ENCODE results near the gene DUSP11. TPM values are rescaled to one million over a fixed set of nuclear protein-coding genes. Genes with fewer than 3 reads are reported as not detected.

The DUSP11 gene
- total RNA-seq, 2 experiments from 2014 or later: 25.0 to 40.9 TPM

DNA sequence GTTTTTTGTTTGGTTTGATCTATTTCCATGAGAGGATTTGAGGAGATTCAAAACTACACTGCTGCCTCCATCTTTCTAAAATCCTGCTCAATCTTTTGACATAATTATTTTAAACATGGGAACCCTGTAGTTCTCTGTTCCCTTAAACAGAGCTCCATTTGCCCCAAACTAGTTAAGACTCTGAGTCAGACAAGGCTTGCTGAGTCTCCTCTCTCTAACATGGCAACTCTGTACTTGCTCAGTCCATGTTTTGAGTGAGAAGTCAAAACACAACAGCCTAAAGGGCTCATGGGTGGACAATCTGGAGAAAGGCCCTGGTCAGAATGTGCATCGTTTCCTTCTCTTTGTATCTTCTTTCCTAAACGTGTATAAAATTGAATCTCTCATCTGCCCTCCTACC lies 41.8 kb upstream of the DUSP11 start:
- ChIA-PET POLR2A (interaction anchor here (0.6 kb wide), 1 partner anchor 94 kb away, joined by 4 read pairs; no protein-coding TSS in a partner anchor), CTCF (ENCODE audit: unreplicated experiment) (interaction anchor here (0.6 to 1.0 kb wide), 2 partner anchors 288 to 570 kb away, joined by 3 to 4 read pairs; no protein-coding TSS in a partner anchor)
- peak overlapping the region; percentile 53 for H3K4me2 ChIP-seq (ENCODE audit: low read length)
- no peaks in the 10 kb centered on the region for H3K79me2 ChIP-seq (ENCODE audit: insufficient read depth, low read depth, low read length)
- no peaks in the 10 kb centered on the region for H3K36me3 ChIP-seq (ENCODE audit: insufficient read depth, low read length)
- BruUV-seq (replicated peaks): no TSS peak
- no peak for DNase-seq (ENCODE audit: low spot score)
- intact Hi-C loops (cut with micrococcal nuclease; ENCODE audit: unreplicated experiment): no loop called here
- H3K27ac ChIP-seq (ENCODE audit: low read depth, low read length, poor library complexity, severe bottlenecking): no peak overlapping the region
- H2AFZ ChIP-seq (ENCODE audit: low read length): peak overlapping the region; percentile 50; the same call in 1 of the 2 replicates
- H4K20me1 ChIP-seq (ENCODE audit: insufficient read depth, low read length): no peaks in the 10 kb centered on the region
- no peak for TF ChIP-seq EZH2phosphoT487 (IDR thresholded peaks at IDR 0.05; ENCODE audit: borderline replicate concordance, low read depth, low read length)
- H3K4me1 ChIP-seq (ENCODE audit: insufficient read depth, low read length, poor library complexity, severe bottlenecking): peaks cover 16% of the 10 kb centered on the region
- H3K9me3 ChIP-seq (ENCODE audit: low read length): no peaks in the 10 kb centered on the region
- no peak overlapping the region for H3K4me3 ChIP-seq (ENCODE audit: low read depth, low read length, poor library complexity, severe bottlenecking)
- H3K9me2 ChIP-seq (ENCODE audit: insufficient read depth, low read length): no peaks in the 10 kb centered on the region

GRCh38 chr2:73821227-73821626 lies 41.3 kb upstream of the DUSP11 start:
- Histone ChIP-seq H3K4me2 (ENCODE audit: low read length) (no peak overlapping the region), H3K4me1 (ENCODE audit: insufficient read depth, low read length, poor library complexity, severe bottlenecking) (peaks cover 16% of the 10 kb centered on the region), H3K36me3 (ENCODE audit: insufficient read depth, low read length) (no peaks in the 10 kb centered on the region), H2AFZ (ENCODE audit: low read length) (peak overlapping the region; percentile 50; the same call in 1 of the 2 replicates), H3K9me3 (ENCODE audit: low read length) (no peaks in the 10 kb centered on the region), H3K9me2 (ENCODE audit: insufficient read depth, low read length) (no peaks in the 10 kb centered on the region), H3K27ac (ENCODE audit: low read depth, low read length, poor library complexity, severe bottlenecking) (no peak overlapping the region), H3K4me3 (ENCODE audit: low read depth, low read length, poor library complexity, severe bottlenecking) (no peak overlapping the region), H4K20me1 (ENCODE audit: insufficient read depth, low read length) (no peaks in the 10 kb centered on the region), H3K79me2 (ENCODE audit: insufficient read depth, low read depth, low read length) (no peaks in the 10 kb centered on the region)
- POLR2A ChIA-PET: interaction anchor here (0.6 kb wide), 1 partner anchor 95 kb away, joined by 4 read pairs; no protein-coding TSS in a partner anchor
- intact Hi-C loops (cut with micrococcal nuclease; ENCODE audit: unreplicated experiment): no loop called here
- TF ChIP-seq, protein P1, sequence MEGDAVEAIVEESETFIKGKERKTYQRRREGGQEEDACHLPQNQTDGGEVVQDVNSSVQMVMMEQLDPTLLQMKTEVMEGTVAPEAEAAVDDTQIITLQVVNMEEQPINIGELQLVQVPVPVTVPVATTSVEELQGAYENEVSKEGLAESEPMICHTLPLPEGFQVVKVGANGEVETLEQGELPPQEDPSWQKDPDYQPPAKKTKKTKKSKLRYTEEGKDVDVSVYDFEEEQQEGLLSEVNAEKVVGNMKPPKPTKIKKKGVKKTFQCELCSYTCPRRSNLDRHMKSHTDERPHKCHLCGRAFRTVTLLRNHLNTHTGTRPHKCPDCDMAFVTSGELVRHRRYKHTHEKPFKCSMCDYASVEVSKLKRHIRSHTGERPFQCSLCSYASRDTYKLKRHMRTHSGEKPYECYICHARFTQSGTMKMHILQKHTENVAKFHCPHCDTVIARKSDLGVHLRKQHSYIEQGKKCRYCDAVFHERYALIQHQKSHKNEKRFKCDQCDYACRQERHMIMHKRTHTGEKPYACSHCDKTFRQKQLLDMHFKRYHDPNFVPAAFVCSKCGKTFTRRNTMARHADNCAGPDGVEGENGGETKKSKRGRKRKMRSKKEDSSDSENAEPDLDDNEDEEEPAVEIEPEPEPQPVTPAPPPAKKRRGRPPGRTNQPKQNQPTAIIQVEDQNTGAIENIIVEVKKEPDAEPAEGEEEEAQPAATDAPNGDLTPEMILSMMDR (conservative IDR thresholded peaks at IDR 0.05; ENCODE audit: low read length): no peak
- TF ChIP-seq EZH2phosphoT487 (IDR thresholded peaks at IDR 0.05; ENCODE audit: borderline replicate concordance, low read depth, low read length): no peak
- BruUV-seq (replicated peaks): no TSS peak
- CTCF ChIA-PET (ENCODE audit: unreplicated experiment): no interaction called here
- DNase-seq (ENCODE audit: low spot score): no peak

DNA sequence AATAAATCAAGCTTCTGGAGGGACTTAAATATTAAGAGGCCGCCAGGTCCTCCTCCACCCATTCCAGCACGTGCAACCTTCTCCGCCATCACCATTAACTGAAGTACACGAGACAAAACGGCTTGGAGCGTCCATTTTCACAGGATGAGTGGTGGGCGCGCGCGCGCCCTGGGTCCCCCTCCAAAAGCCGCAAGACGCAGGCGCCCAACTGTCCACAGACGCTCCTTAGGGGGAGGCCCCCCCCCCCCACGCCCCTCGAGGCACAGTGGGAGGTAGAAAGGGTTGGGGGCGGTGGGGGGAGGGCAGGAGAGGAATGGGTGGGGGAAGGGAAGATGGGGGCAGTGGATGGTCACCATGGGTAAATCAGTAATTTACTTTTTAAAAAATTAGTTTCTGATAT lies 38.4 kb upstream of the DUSP11 start:
- H3K4me3 ChIP-seq (ENCODE audit: low read depth, low read length, poor library complexity, severe bottlenecking): no peak overlapping the region
- TF ChIP-seq, protein P1 (conservative IDR thresholded peaks at IDR 0.05; ENCODE audit: low read length): no peak
- TF ChIP-seq EZH2phosphoT487 (IDR thresholded peaks at IDR 0.05; ENCODE audit: borderline replicate concordance, low read depth, low read length): no peak
- peaks cover 16% of the 10 kb centered on the region for H3K4me1 ChIP-seq (ENCODE audit: insufficient read depth, low read length, poor library complexity, severe bottlenecking)
- DNase-seq (ENCODE audit: low spot score): no peak
- no peaks in the 10 kb centered on the region for H4K20me1 ChIP-seq (ENCODE audit: insufficient read depth, low read length)
- ChIA-PET CTCF (ENCODE audit: unreplicated experiment) (no interaction called here), POLR2A (no interaction called here)
- H3K4me2 ChIP-seq (ENCODE audit: low read length): no peak overlapping the region
- H3K9me3 ChIP-seq (ENCODE audit: low read length): no peaks in the 10 kb centered on the region
- H3K27ac ChIP-seq (ENCODE audit: low read depth, low read length, poor library complexity, severe bottlenecking): no peak overlapping the region
- no TSS peak for BruUV-seq (replicated peaks)
- no peaks in the 10 kb centered on the region for H3K79me2 ChIP-seq (ENCODE audit: insufficient read depth, low read depth, low read length)
- H2AFZ ChIP-seq (ENCODE audit: low read length): no peak overlapping the region
- no peaks in the 10 kb centered on the region for H3K36me3 ChIP-seq (ENCODE audit: insufficient read depth, low read length)
- intact Hi-C loops (cut with micrococcal nuclease; ENCODE audit: unreplicated experiment): no loop called here
- H3K9me2 ChIP-seq (ENCODE audit: insufficient read depth, low read length): no peaks in the 10 kb centered on the region

Data from OCI-LY7 (cell line).